GM18508 (cell line): ENCODE results near the gene SLC22A3.
"Not testable (repeated sequence)": the region's sequence is repeated elsewhere in the genome, so short reads cannot be mapped to it uniquely, and the experiment has no call there.

Source experiments
- ATAC-seq: cut with Tn5 transposase; IDR thresholded peaks from one replicate; pipeline ENCODE4 v1.9.1; 2021; ENCODE audit warnings: moderate number of reproducible peaks; ENCODE audit not compliant: insufficient read depth, unreplicated experiment

SLC22A3 gene

DNA sequence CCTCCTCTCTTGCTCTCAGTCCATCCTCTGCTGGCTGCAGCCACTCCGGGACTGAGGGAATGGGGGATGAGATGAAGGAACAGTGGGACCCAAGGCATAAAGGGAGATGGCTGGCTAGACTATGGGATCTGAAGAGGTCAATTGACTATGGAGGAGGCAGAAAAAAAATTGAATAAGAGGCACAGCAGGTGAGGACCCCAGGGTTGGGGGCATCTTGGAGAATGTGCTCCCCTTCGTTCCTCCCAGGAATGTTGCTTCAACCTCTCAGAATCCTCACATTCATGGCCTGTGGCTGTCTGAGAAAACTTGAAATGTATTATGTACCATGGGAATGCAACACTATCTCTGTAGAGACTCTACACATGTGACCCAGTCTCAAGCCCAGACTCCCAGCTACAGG is 121.0 kb downstream of the SLC22A3 start:
- no peak for ATAC-seq

DNA sequence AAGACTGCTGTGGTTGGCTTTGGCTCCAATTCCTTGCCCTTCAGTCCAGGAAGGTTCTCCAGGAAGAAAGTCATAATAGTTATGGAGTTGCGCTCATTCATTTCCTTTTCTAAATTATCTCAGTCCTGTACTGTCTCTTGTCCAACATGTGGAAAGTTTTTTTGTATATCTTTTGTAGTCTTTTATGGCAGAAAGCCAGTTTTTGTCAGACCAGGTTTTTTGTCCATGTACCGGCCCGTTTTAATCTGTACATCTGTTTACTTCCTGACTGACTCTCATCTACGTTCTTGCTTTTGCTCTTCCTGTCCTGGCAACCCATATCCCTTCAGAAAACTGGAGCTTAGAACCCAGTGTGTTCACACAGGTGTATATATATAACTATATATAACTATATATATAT is 127.9 kb downstream of the SLC22A3 start:
- ATAC-seq = not testable (repeated sequence)

DNA sequence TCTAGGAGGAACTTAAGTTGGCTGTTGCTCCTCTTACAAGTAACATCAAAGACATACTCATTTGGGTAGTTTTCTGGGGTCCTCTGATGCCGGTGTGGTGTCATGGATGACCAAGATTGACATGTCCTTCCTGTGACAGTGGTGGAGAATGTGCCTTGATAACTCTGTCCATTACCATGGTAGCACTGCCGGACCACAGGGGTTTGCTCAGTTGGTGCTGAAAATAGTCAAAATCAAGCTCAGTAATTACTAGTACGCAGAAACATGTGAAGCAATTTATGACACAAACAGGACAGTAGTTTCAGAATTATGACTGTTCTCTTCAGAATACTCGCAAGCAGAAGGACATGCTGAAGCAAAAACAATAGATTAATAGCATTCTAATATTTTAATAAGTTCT is 128.9 kb downstream of the SLC22A3 start:
- not testable (repeated sequence) for ATAC-seq

DNA sequence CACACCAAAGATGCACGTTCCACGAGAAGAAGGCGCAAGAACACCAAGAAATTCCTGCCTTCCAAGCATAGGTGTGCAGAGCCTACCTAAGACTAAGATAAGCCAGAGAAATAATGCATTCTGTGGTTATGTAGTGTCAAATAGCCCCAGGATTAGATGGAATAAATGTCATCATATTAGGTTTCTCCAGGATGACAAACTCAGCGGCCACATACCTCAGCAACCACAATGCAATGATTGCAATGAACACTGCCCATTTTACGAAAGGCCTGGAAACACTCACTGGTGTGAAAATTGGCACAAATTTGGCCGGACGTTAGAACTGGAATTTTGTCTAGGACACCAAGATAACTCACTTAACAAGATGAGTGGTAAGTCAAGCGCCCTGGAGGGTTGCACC is 129.7 kb downstream of the SLC22A3 start:
- no peak for ATAC-seq

DNA sequence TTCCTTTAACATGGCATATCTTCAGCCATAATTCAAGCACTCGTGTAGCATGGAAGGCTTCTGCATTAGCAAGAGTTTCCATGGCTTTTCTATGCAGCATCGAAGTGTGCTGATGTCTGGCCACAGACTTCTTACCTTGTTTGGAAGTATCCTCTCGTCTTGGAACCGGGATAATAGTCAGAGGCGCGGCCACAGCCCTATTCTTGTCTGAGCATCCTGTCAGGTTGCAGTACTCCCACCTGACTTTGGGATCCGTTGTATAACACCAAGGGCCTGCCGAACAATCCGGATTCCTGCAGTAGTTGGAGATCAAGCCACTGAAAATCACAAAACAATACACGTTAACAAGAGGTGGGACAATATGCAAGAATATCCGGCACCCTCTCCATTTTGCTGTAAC is 138.9 kb downstream of the SLC22A3 start:
- ATAC-seq = no peak

DNA sequence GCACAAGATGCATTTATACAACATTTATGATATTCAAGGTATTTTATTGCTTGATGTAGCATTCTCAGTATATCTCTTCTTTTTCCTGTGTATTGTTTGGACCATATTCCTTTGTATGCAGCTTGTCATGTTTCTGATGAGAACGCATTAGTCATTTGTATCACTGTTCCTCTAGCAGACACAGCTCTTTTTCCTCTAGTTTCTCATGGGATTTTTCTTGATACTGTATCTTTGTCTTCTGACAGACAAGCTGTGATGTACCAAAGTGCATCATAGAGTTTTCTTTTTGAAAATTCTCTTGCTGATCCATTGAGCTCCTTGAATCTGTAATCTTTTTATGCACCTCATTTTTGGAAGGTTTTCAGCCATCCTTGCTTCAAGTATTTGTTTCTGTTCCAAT is 140.9 kb downstream of the SLC22A3 start:
- ATAC-seq = no peak

DNA sequence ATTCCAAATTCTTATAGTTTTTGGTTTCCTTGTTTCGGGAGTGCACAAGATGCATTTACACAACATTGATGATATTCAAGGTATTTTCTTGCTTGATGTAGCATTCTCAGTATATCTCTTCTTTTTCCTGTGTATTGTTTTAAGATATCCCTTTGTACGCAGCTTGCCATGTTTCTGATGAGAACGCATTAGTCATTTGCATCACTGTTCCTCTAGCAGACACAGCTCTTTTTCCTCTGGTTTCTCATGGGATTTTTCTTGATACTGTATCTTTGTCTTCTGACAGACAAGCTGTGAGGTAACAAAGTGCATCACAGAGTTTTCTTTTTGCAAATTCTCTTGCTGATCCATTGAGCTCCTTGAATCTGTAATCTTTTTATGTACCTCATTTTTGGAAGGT is 146.4 kb downstream of the SLC22A3 start:
- ATAC-seq = no peak

DNA sequence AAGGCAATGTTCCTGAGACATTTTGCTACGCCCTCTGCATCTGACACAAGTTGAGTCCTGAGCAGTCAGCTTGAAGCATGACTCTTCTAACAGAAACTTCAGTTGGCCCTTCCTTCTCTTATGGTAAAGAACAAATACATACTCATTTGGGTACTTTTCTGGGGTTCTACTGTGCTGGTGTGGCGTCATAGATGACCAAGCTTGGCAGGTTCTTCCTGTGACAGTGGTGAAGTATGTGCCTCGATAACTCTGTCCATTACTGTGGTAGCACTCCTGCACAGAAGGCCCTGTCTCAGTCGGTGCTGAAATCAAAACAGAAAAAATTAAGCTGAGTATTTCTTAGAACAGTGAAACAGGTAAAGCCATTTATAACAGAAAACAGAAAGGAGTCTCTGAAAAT is 152.5 kb downstream of the SLC22A3 start:
- ATAC-seq = no peak
